HCT116 (cell line): ENCODE data around the gene CELF4.

Experiments
- CEBPB ChIP-seq: IDR thresholded peaks from 2 replicates; pipeline ENCODE4 v1.6.1; 2012; ENCODE audit warnings: low read depth
- EZH2 ChIP-seq: fragments of 200-600 bp; sonication (generic); IDR thresholded peaks from 2 replicates; pipeline ENCODE4 v1.6.1; 2017; ENCODE audit warnings: antibody characterized with exemption, mixed run types
- JUND ChIP-seq: IDR thresholded peaks from 2 replicates; pipeline ENCODE4 v1.6.1; 2012
- MAX ChIP-seq: IDR thresholded peaks from 2 replicates; pipeline ENCODE4 v1.6.1; 2012
- POLR2A ChIP-seq: IDR thresholded peaks from 2 replicates; pipeline ENCODE4 v1.7.0; 2011; ENCODE audit warnings: borderline replicate concordance; ENCODE audit not compliant: insufficient read depth, insufficient read length; ENCODE audit errors: extremely low read depth
- POLR2AphosphoS5 ChIP-seq: IDR thresholded peaks from 2 replicates; pipeline ENCODE4 v1.6.1; 2011; ENCODE audit warnings: mild to moderate bottlenecking, low read depth, low read length, moderate library complexity
- RAD21 ChIP-seq: IDR thresholded peaks from 2 replicates; pipeline ENCODE4 v1.6.1; 2012; ENCODE audit warnings: low read depth, mild to moderate bottlenecking
- SIN3A ChIP-seq: IDR thresholded peaks from 2 replicates; pipeline ENCODE4 v1.6.1; 2012; ENCODE audit warnings: low read depth
- SRF ChIP-seq: IDR thresholded peaks from 2 replicates; pipeline ENCODE4 v1.6.1; 2012; ENCODE audit warnings: low read depth
- YY1 ChIP-seq: IDR thresholded peaks from 2 replicates; pipeline ENCODE4 v1.6.1; 2011; ENCODE audit warnings: low read length, low read depth, moderate library complexity, mild to moderate bottlenecking; ENCODE audit not compliant: insufficient replicate concordance; ENCODE audit errors: extremely low read depth
- ZFX ChIP-seq: fragments of 450-650 bp; IDR thresholded peaks from 2 replicates; pipeline ENCODE4 v1.6.1; 2017
- ZNF274 ChIP-seq: fragments of 200-500 bp; sonication (Bioruptor generic); IDR thresholded peaks from 2 replicates; pipeline ENCODE4 v1.6.1; 2014; ENCODE audit warnings: mild to moderate bottlenecking, low read depth, low read length, inconsistent platforms
- TF ChIP-seq, protein P1 (sequence below), 3 experiments: fragments of 200-600 bp in 1 of 3; sonication (generic) in 1 of 3; IDR thresholded peaks in 2 of 3; conservative IDR thresholded peaks in 1 of 3; 2 replicates each; pipeline ENCODE4 v1.5.1; 2012 to 2017; ENCODE audit warnings: low read depth in 2 of 3, low read length in 2 of 3, antibody characterized with exemption in 1 of 3, borderline replicate concordance in 1 of 3, control low read depth in 1 of 3, mild to moderate bottlenecking in 1 of 3, mixed read lengths in 1 of 3, mixed run types in 1 of 3, moderate library complexity in 1 of 3; ENCODE audit not compliant: insufficient read depth in 1 of 3

GRCh38 chr18:37502601-37503000, 63.0 kb downstream of the CELF4 start:
- no peak for TF ChIP-seq YY1
- TF ChIP-seq RAD21 = no peak
- TF ChIP-seq, protein P1, sequence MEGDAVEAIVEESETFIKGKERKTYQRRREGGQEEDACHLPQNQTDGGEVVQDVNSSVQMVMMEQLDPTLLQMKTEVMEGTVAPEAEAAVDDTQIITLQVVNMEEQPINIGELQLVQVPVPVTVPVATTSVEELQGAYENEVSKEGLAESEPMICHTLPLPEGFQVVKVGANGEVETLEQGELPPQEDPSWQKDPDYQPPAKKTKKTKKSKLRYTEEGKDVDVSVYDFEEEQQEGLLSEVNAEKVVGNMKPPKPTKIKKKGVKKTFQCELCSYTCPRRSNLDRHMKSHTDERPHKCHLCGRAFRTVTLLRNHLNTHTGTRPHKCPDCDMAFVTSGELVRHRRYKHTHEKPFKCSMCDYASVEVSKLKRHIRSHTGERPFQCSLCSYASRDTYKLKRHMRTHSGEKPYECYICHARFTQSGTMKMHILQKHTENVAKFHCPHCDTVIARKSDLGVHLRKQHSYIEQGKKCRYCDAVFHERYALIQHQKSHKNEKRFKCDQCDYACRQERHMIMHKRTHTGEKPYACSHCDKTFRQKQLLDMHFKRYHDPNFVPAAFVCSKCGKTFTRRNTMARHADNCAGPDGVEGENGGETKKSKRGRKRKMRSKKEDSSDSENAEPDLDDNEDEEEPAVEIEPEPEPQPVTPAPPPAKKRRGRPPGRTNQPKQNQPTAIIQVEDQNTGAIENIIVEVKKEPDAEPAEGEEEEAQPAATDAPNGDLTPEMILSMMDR (IDR thresholded peaks at IDR 0.05 in 2 of 3, conservative IDR thresholded peaks at IDR 0.05 in 1 of 3; ENCODE audit: borderline replicate concordance in 1 of 3, insufficient read depth in 1 of 3, low read depth in 2 of 3, low read length in 2 of 3) = no peak
- no peak for TF ChIP-seq ZNF274
- TF ChIP-seq POLR2AphosphoS5 = no peak
- no peak for TF ChIP-seq SIN3A
- TF ChIP-seq EZH2 = no peak
- TF ChIP-seq SRF = no peak
- no peak for TF ChIP-seq CEBPB
- TF ChIP-seq POLR2A = no peak
- TF ChIP-seq ZFX = no peak
- TF ChIP-seq MAX = no peak
- TF ChIP-seq JUND = no peak
